Stimulated activated CD8-positive, alpha-beta memory T cell treated with anti-CD3 and anti-CD28 coated beads, Interleukin-15, amount 100 ng/mL, for 24 hours (primary cell): ENCODE data around the gene SETMAR.
"Not testable (repeated sequence)": the region's sequence is repeated elsewhere in the genome, so short reads cannot be mapped to it uniquely, and the experiment has no call there.

Source experiments
- DNase-seq: peaks from one replicate; pipeline ENCODE4 v3.0.0-alpha.2; 2020; ENCODE audit warnings: low read depth

Gene SETMAR

DNA sequence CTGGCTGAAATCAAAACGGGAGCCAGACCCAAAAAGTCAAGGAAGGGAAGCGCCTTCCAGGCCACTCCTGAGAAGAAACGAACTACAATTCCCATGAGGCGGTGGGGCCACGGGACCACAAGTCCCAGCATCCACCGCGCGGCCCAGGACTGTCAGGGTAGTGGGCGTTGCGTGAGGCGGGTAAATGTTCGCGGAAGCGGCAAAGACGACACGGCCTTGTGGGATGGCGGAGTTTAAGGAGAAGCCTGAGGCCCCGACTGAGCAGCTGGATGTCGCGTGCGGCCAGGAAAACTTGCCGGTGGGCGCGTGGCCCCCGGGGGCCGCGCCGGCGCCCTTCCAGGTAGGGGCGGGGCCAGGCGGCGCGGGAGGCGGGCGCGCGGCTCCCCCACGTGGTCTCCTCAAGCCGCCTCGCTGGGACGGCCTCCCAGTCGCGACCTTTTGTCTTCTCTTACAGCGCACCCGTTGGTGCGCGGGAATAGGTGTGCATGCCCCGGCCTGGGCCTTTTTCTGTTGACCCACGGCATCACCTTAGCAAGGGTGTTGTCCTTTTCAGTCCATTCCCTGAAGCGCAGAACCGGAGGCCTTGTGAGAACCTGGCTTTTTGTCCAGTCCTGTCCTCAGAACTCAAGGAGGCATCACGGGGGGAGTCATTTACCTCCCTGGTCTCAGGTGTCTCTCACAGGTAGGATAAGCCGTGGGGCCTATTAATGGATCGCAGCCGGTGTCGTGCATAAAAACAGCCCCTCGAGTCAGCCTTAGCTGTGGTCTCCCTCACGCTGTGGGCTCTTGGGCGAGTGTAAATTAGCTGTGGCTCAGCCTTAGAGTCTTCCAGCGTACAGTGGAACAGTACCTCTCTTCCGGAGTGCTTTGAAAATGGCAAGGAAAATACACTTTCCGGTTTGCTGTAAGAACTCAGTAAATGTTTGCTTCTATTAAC is at the start of gene SETMAR:
Gene SETMAR (plus strand): TSS at position 183 of the 937 bp plus-strand sequence. CDS start 2 bp downstream, at position 185.
- DNase-seq, result peak; percentile 57

DNA sequence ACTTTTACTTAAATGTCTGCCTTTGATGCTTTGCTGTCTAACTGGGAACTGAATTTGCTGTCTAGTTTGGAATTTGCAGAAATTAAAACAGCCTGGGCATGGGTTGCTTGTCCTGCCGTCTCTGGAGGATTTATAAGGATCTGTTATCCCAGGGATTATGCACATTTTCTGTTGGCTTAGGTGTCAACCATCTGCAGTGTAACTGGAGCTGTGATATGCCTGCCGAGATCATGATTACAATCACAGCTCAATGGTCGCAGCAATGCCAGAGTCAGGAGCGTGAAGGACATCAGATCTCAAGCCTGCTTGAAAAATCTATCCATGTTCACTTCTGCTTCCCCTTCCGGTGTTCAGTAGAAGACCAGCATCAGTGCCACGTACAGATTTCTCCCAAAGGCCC is 41.8 kb upstream of the SETMAR start:
- DNase-seq, result no peak

DNA sequence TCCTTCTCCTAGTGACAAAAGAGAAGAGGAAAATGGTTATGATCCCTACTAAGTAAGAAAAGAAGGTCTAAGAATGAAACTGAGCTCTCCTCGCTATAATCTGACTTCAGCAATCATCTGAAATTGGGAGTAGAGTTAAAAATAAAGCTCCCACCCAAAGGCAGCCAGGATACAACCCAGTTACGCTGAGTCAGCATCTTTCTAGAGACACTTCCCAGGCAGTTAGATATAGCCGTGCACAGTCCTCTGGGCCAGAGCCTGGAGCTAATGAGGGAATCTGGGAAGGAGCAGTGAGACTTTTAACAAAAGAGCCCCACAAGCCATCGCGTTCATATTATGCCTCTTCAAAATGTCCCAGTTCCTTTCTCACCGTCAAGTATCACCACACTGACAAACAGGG is 39.1 kb upstream of the SETMAR start:
- no peak for DNase-seq

DNA sequence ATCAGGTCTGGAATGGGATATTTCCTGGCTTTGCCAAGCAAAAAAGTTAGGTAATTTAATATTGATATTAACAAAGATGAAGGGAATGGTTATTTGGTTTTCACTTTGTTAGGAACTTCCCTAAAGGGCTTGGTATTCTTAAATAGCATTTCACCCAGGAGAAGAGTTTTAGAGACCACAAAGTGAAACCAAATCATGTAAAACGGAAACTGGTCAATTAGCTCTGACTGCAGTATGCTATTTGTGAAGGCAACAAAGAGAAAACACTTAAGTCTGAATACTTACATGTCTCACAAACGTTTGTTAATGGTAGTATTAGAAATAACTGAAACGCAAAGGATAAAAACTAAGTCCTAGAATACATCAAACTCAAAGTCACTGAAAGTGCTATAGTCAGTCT is 32.4 kb upstream of the SETMAR start:
- DNase-seq, result no peak

DNA sequence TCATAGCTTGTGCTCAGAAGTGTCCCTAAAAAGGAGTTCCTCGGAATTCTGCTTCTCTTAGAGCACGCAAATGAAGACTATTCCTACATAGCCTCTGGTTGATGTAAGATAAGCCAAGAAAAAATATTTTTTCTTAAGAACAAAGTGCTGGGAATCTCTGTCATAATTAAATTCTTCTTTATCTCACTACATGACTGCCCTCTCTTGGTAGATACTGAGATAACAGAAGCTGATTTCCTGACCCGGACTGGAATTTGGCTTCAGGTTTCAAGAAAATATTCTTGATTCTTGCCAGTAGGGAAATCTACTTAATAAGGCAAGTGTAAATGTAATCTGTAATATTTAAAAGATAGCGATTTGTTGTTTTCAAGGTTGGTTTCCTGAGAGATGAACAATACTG is 31.3 kb upstream of the SETMAR start:
- no peak for DNase-seq

DNA sequence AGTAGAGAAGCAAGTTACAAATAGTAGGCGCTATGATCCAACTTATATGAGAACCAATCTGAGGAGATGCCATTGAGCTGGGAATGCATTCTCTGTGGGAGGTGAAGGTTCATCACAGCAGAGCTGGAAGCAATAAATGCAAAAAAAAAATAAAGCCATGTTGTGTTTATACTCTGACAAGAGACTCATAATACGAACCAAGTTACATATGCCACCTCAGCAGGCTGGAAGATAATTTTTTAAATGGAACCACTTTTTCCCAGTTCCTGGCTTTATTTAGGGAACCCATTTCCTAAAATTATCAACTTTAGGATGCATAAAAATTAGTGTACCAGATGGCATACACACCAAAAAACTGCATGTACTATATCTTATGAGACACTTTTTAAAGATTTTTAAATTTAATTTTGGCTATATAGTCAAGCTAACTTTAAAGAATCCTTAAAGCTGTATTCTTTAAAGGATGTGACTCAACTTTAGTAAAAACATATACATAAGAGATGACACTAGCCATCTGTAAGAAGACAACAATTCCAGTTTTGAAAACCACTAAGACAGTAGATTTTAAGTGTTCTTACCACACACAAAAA is 23.6 kb upstream of the SETMAR start:
- no peak for DNase-seq

DNA sequence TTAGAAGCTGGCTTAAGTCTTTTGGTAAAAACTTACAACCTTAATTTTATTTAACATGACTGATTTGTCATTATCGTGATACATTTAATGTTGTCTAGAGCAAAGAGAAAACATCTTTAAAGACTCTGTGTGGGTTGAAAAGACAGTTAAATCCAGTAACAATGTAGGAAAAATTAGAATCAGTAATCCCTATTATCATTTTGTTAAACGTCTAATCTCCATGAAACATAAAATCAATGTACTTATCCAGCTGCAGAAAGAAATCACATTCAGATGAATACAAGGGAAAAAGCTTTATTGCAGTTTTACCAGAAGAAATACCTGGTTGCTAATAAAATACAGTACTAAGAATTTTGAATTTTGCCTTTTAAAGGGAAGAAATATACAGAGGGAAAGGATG is 21.2 kb upstream of the SETMAR start:
- DNase-seq, result no peak

DNA sequence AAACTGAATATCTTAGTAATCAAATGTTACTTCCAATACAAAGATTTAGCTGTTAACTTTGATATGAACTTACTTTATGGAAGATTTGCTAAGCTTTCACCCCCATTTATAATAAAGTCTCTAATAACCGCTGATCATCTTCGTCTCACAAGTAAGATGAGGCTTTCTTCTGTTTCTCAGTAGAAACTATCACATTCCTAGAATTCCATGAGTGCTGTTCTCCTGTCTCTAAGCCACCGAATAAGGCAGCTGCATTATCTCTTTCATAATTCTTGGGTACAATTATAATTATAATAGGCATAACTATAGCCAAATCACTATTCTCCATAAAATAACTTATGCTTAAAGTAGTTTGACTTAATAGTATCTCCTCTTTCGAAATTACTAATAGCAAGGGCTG is 18.3 kb upstream of the SETMAR start:
- DNase-seq, result no peak

DNA sequence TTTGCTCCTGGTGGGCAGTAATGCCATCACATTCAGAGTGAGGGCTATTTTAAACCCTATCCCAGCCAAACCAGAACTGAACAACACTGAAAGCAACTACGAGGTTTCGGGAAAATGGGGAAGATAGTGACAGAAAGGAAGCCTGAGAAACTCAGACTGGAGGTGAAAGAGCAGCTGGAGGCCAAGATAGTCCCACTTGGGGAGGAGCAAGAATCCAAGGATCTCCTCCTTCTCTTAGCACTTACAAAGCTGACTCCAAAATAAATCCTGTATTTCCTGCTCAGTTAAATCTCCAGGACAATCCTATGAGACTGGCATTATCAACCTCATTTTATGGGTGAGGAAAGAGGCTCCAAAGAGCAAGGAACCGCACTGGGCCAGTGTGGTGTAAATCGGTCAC is 14.1 kb upstream of the SETMAR start:
- DNase-seq, result no peak

DNA sequence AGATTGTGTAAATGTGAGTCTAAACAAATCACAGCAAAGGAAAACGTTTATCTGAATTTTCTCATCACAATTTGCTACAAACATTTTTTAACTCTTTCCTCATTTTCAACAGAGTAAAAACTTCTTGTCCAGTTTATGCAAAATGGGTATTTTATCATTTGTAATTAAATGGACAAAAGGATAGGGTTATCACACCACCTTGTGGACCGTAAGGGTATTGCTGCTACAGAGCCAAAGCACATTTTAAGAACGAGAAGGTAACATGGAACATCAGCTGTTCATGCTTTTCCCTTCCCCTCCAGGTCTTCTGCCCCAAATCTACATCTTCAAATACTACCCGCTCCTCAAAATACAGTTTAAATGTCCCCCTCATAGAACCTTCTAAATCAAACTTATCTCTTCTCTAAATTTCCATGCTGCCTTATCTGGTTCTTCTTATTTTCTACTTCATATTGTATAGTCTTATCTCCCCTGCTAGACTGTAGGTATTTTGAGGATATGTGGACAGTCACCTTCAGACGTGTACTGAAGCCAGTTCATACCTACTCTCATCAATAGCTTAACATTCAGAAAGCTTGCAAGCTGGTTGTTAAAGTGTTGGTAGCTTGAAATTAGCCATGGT is 12.8 kb upstream of the SETMAR start:
- no peak for DNase-seq

DNA sequence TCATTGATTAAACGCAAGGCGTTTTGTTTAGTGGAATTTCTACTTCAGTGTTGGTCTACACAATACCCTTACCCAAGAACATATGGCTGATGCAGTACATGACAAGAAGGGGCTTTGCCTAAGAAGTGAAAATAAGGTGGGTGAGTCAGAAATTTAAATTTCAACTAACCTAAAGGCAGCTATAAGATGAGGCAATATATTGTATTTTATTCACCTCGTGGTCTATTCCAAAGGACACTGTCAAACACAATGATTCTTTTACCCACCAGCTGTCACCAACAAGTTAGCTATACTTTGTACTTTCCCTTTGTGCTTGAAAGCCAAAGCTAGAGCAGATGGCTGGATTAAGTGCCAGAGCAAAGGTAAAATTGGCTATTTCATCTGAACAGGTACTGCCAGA is 10.9 kb upstream of the SETMAR start:
- DNase-seq, result no peak

DNA sequence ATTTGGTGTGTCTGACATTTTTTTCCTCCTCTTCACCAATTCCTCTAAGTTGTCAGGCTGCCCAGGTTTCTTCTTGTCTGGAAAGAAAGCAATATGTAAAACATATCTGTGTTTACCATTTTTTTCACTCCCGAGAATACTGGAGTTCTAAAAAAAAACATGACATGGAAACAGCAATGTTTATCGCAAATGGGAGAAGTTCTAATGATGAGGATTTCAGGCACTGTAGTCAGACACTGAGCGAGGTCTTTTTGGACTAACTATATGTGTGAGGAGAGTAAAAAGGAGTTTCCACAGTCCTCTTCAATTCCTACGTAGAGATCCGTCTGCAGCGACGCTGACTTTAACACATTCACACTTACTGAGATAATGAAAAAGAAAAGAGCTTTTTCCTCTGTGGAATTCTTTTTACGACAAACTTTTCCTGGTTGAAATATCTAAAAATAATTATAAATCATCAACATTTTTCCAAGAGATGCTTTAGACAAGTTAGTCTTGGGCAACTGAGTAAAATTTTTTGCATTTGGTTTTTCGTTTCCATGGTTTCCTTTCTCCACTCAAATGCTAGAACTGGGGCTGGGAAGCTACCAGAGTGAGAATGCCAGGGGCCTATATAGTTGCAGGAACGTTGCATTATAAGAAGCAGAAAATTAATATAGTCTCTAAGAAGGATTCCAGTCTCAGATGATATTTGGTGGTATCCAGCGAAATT is 8.4 kb upstream of the SETMAR start:
- DNase-seq, result no peak

DNA sequence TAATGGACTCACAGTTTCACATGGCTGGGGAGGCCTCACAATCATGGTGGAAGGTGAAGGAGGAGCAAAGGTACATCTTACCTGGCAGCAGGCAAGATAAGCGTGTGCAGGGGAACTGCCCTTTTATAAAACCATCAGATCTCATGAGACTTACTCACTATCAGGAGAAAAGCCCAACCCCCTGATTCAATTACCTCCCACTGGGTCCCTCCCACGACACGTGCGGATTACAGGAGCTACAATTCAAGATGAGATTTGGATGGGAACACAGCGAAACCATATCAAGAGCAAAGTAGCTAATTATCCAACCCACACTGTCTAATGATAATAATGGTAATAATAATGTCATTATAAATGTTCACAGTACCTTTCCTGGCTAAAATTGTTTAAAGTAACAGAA is 6.7 kb upstream of the SETMAR start:
- not testable (repeated sequence) for DNase-seq

DNA sequence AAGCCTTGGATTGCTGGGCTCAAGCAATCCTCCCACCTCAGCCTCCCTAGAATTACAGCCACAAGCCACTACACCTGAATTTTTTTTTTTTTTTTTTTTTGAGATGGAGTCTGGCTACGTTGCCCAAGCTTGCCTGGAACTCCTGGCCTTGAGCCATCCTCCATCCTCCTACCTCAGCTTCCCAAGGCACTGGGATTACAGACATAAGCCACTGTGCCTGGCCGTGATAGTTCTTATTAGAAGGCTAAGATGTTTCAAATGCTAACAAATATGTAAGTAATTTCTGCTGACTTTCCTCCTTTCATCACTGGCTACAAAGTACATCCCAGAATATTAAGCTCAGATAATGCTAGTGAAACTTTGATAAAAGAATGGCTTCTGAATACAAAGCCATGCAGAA is 5.7 kb upstream of the SETMAR start:
- DNase-seq, result no peak

DNA sequence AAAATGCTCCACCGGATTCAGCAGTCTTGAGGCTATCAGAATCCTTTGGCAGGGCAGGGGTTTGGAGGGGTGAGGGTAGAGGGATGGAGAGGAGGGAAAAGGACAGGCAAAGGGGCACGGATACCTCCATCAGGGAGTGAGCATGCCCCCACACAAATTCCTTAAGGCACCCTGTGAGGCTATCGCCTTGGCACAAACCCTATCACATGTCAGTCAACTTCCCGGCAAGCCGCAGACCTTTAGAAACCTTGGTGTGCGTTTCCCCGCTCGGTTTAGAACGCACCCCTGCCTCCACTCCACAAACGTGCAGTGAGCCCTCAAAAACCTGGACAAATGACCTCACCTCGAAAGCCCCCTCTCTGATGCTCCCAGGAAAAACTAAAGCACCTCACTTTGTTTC is 422 bp upstream of the SETMAR start:
- DNase-seq, result no peak

DNA sequence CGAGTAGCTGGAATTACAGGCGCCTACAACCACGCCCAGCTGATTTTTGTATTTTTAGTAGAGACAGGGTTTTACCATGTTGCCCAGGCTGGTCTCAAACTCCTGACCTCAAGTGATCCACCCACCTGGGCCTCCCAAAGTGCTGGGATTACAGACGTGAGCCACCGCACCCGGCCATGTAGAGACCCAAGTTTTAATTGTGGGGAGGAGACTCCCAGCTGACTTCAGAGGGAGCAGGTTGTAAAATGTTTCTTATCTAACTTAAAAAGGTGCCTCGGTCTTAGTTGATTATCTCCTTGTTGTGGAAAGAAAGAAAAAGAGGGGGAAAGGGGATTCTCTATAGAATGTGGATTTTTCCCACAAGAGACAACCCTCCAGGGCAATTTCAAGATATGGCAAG is 2.0 kb downstream of the SETMAR start:
- not testable (repeated sequence) for DNase-seq

DNA sequence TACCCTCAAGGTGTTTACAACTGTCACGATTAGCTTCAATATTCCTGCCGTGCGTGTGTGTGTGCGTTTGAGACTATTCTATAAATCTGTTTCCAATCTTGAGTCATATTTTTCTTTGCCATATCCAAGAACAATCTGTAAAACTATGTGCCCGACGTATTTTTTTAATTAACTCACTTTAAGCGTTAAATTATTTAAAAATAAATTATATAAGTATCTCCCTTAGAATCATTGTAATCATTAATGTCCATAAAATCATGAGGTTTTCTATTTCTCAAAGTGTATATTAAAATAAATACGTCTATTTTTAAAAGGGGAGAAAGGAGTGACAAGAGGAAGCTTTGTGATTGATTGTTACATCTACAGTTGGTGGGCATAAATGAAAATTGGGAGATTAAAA is 2.9 kb downstream of the SETMAR start:
- DNase-seq, result no peak

DNA sequence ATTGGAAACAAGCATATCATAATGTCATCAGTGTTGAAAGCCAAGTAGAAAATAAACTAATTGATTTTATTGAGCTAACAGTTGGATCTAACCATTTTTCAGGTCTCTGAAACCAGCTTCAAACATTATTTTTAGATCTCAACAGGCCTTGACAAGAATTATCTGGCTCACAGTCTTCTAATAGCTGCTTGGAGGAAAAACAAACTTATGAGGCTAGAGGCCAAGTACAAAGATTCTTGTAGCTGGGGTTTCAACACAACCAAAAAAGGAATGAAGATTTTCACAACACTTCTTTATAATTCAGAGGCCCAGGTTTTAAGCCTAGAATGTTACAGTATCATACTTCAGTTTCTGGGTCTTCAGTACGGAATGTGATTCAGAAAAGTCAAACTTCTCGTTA is 3.7 kb downstream of the SETMAR start:
- no peak for DNase-seq

DNA sequence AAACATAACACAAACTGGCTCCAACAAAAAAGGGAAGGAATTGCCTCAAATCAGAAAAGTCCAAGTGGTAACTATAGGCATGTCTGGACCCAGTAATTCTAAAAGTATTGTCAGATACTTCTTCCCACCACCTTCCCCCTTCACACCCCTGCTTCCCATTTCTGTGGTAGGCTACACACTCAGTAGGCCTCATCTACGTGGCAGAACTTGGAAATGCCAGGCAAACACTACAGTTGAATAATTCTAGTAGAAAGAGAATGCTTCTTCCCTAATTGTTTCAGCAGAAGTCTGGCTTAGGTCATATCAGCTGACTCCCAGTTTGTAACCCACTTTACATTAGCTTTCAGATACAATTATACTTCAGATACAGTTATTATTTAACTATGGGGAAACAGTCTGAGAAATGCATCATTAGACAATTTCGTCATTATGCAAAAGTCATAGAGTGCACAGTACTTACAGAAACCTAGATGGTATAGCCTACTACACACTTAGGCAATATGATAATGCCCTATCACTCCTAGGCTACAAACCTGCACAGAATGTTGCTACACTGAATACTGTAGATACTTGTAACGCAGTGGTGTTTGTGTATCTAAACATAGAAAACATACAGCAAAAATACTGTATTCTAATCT is 6.4 kb downstream of the SETMAR start:
- DNase-seq, result no peak

DNA sequence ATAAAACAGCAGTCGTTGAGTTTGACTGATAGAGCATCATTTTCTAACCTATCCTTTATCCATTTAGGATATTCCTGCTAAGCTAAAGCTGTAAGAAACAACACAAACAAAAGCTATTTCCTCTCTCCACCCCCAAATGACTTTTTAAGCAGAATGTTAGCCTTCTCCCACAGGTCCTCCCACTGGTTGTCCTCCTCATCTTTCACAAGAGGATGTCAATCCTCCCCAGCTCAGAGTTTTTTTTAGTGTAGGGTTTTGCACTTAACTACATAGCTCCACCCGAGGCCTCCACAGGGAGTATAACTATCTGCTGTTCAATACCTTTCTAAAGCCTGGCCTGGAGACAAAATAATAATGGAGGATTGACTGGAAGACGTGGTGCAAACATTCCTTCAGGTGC is 7.8 kb downstream of the SETMAR start:
- DNase-seq, result no peak

DNA sequence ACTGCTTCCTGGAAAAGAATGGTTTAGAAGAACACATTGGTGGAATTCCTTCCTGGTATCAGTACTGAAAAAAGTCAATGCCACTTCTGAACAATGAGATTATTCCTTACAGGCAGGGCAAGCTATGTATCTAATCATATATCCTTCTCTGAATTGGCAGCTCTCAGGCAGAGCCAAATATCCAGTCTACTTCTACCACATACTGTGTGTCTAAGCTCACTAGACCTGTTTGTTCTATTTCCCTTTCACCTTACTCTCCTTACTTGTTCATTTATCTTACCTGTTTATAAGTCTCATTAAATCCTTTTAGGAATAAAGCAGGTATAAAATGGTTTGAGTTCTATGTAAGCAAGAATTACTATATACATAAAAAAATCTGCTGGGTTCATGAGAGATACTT is 8.3 kb downstream of the SETMAR start:
- no peak for DNase-seq
